HG03064 (cell line): ENCODE results near the gene MLX.
"Not testable (repeated sequence)": the region's sequence is repeated elsewhere in the genome, so short reads cannot be mapped to it uniquely, and the experiment has no call there.

Source experiments
- ATAC-seq: cut with Tn5 transposase; IDR thresholded peaks from one replicate; pipeline ENCODE4 v1.9.1; 2021; ENCODE audit warnings: low read depth; ENCODE audit not compliant: unreplicated experiment

The MLX gene

DNA sequence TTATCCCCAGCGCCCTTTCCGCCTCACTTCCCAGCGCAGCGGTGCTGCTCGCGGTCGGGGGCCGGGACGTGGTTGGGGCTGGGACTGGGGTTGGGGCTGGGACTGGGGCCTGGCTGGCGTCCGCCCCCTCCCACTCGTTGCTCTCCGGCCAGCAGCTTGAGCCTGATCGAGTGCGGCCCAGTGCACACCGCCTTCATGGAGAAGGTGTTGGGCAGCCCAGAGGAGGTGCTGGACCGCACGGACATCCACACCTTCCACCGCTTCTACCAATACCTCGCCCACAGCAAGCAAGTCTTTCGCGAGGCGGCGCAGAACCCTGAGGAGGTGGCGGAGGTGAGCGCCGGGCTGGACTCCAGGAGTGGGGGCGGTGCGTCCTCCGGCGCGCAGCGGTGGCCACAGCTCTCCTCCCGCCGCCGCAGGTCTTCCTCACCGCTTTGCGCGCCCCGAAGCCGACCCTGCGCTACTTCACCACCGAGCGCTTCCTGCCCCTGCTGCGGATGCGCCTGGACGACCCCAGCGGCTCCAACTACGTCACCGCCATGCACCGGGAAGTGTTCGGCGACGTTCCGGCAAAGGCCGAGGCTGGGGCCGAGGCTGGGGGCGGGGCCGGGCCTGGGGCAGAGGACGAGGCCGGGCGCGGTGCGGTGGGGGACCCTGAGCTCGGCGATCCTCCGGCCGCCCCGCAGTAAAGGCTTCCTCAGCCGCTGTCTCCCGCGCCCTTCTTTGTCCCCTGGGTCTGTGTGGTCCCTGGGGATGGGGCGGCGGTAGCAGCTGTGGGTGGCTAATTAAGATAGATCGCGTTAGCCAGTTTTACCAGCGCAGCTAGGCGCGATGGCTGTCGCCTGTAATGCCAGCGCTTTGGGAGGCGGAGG, 12.4 kb upstream of the MLX start:
- ATAC-seq, result peak; percentile 58

DNA sequence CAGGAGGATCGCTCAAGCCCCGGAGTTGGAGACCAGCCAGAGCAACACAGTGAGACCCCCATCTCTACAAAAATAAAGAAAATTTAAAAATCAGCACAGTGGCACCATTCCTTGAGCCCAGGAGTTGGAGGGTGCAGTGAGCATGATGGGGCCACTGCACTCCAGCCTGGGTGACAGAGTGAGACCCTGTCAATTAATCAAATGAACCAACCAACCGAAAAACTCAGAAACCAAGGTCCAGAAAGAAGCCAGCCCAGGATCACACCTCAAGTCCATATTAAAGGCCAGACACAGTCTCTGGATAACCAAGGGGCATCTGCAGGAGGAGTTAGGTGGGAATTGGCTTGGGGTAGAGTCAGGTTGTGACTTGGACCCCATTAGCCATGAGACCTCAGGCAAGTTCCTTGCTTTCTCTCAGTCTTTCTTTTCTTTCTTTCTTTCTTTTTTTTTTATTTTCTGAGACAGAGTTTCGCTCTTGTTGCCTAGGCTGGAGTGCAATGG, 11.7 kb upstream of the MLX start:
- ATAC-seq, result no peak

GRCh38 chr17:42555961-42556617, 10.8 kb upstream of the MLX start:
- not testable (repeated sequence) for ATAC-seq

DNA sequence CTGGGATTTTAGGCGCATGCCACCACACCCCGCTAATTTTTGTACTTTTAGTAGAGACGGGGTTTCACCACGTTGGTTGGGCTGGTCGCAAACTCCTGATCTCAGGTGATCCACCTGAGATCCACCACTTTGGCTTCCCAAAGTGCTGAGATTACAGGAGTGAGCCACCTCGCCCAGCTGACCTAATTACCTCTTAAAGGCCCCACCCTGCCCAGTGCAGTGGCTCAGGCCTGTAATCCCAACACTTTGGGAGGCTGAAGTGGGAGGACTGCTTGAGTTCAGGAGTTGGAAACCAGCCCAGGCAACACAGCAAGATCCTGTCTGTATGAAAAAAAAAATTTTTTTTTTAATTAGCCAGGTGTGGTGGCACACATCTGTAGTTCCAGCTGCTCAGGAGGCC, 7.8 kb upstream of the MLX start:
- no peak for ATAC-seq

DNA sequence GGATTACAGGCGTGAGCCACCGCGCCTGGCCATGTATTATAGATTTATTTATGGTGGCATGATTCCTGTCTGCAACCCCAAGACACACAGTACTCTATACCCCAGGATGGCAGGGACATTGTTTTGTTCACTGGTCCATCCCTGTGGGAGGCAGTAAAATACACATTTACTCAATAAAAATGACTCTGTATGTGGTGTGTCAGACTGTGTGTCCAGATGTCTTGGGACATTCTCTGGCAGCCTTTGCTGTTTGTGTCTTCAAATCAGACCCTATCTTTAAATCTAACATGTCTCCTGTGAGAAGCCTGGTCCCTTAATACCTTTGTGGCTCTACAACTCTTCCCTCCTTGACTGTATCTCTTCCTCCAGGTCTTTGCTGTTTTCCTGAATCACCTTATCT, 6.7 kb upstream of the MLX start:
- ATAC-seq, result no peak

- no peak for ATAC-seq
Measured at GRCh38 chr17:42561897-42562387, 5.0 kb upstream of the MLX start, which contains the start of gene COASY. Gene COASY, plus strand, starts transcription at chr17:42562148. Its CDS starts 475 bp downstream, at chr17:42562623.

GRCh38 chr17:42562388-42563142, 4.3 kb upstream of the MLX start:
- no peak for ATAC-seq

- no peak for ATAC-seq
Measured at GRCh38 chr17:42563143-42563509, 3.8 kb upstream of the MLX start.

DNA sequence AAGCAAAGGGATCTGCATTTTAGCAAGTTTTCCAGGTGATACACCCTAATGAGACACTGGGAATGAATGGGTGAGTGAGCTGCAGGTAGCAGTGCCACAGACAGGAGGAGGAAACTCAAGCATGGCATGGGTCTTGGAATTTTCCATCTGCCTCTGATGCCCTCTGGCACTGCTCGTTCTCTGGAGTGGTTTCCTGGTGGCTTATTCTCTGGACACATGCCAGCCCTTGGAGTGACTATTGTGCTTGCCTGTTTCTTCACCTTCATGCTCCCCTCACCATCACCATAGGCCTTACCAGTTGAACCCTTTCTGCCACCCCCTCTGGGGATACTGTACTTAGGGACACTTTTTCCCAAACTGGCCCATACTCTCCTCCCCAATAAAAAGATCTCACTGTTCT, 3.4 kb upstream of the MLX start:
- no peak for ATAC-seq

GRCh38 chr17:42563950-42564349, 3.0 kb upstream of the MLX start:
- no peak for ATAC-seq

DNA sequence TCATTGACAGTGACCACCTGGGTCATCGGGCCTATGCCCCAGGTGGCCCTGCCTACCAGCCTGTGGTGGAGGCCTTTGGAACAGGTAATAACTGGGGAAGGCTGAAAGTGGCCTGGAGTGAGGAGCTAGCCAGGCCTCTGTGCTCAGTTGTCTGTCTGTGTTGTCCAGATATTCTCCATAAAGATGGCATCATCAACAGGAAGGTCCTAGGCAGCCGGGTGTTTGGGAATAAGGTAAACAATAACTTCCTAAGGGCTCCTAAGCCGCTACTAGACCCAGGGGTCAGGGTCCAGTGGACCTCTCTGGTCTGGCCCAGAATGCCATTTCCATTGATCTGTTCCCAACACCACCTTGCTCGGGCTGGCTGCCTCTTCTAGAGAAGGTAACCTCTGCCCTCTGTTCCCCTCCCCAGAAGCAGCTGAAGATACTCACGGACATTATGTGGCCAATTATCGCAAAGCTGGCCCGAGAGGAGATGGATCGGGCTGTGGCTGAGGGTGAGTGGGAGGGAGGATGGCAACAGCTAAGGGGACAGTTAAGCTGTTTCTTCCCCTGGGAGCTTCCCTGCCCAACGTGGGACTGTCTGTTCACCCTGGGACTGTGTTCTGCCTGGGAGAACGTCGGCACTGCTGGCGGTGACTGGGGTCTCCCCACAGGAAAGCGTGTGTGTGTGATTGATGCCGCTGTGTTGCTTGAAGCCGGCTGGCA, 1.9 kb upstream of the MLX start:
- ATAC-seq, result no peak

DNA sequence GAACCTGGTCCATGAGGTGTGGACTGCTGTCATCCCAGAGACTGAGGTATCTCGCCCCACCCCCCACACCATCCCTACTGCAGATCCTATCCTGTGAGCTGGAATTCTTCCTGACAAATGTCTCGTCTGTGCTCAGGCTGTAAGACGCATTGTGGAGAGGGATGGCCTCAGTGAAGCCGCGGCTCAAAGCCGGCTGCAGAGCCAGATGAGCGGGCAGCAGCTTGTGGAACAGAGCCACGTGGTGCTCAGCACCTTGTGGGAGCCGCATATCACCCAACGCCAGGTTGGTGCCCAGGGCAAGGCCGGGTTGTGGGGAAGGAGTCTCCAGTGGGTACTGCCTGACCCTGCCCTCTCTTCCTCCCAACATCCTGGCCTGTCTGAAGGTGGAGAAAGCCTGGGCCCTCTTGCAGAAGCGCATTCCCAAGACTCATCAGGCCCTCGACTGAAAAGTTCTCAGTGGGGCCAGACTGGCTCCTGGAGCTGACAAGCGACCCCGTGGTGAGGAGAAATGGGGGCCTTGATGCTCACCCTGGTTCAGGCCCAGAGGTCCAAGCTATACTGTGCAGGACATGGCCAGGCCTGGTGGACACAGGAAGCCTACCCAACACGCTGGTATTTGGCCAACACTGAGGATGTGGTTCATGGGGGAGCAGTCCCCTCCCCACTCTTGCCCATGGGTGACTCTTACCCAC, 1.2 kb upstream of the MLX start:
- no peak for ATAC-seq

- no peak for ATAC-seq
Measured at GRCh38 chr17:42566215-42566882, 551 bp upstream of the MLX start.

GRCh38 chr17:42568341-42569111, 1.6 kb downstream of the MLX start:
- ATAC-seq, result no peak

DNA sequence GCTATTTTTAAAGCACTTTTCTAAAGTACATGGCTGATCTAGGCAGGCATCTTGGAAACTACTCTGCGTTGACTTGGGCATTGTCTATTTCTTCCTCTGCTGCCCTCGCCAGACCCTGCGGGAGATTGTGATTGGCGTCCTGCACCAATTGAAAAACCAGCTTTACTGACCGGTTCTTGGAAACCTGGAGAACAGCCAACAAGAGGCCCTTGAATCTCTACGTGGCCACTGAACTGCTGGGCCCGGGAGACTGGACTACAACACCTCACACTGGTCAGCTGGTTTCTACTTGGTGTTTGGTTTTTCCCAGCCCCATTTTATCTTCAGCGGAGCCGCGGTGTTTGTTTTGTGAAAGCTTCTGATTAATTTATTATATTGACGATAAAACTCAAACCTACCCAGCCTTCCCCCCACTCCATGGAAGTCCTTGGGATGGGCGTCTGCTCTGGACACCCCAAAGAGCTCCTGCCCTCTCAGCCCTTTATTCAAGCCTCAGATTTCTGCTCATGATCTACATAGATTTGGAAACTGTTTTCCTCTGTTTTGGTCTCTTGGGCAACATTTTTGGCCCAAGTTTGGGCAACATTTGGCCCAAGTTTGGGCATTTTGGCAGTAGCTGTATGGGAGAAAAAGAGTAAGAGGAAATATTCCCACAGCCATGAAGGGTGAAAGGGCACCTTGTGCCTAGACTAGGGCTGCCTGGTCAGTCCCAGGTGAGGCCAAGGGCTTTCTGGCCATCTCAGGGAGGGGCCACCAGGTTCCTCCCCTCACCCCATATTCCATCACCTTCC, 4.7 kb downstream of the MLX start:
- no peak for ATAC-seq

- ATAC-seq, result no peak
Measured at GRCh38 chr17:42573095-42573494, 6.2 kb downstream of the MLX start.

DNA sequence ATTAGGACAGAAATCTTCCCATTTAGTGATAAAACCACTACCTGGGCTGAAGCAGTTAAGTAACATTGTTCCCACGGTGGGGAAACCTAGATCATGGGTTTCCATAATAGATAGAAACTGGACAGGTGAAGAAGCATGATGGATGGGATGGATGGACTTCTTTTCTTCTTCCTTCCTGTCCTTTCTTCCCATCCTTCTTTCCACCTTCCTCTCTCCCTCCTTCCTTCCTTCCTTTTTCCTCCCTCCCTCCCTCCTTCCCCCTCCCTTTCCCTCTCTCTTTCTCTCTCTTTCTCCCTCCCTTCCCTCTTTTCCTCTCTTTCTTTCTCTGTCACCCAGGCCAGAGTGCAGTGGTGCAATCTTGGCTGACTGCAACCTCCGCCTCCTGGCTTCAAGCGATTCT, 7.6 kb downstream of the MLX start:
- no peak for ATAC-seq

- ATAC-seq, result no peak
Measured at GRCh38 chr17:42577140-42577531, 10.2 kb downstream of the MLX start.
